ENCODE data around the gene CEP44. TPM values are rescaled to one million over a fixed set of nuclear protein-coding genes. Genes with fewer than 3 reads are reported as not detected.
"Not testable (repeated sequence)": the region's sequence is repeated elsewhere in the genome, so short reads cannot be mapped to it uniquely, and the experiment has no call there.

Gene CEP44
- total and polyA plus RNA-seq, 10 of the 15 experiments (the other 5 are each of a cell fraction or from before 2014, with no cell fraction given), result 7.6 to 19.8 (median 14.2) TPM

DNA sequence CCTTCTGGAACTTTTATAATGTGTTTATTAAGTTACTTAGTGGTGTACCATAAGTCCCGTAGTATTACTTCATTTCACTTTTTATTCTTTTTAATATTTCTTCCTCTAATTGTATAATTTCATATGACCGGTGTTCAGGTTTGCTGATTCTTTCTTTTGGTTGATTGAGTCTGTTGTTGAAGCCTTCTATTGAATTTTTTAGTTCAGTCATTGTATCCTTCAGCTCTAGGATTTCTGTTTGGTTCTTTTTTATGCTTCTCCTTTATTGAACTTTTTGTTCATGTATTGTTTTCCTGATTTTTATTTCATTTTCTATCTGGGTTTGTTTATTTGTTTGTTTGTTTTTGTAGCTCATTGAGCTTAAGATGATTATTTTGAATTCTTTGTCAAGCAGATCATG lies 8.8 kb downstream of the CEP44 start:
- no peak overlapping the region for H3K4me3 ChIP-seq
- H3K27ac ChIP-seq (ENCODE audit: control insufficient read depth, insufficient read depth), result no peak overlapping the region
- in situ Hi-C loops (cut with MboI) (no loop called here), intact Hi-C loops (cut with micrococcal nuclease; ENCODE audit: unreplicated experiment) (no loop called here)
- ChIA-PET CTCF (interaction anchor here (1.1 to 1.4 kb wide), 2 partner anchors 9 to 26 kb away, joined by 3 read pairs; partner anchors contain the start of genes CEP44 and FBXO8), POLR2A (no interaction called here), RAD21 (ENCODE audit: unreplicated experiment) (no interaction called here), SMC1A (ENCODE audit: uncharacterized antibody, unreplicated experiment) (no interaction called here)
- TF ChIP-seq CBX5 (IDR thresholded peaks at IDR 0.05; ENCODE audit: low read depth), result peak; percentile 89; the same call in 1 of the 2 replicates
- TF ChIP-seq, protein P1, sequence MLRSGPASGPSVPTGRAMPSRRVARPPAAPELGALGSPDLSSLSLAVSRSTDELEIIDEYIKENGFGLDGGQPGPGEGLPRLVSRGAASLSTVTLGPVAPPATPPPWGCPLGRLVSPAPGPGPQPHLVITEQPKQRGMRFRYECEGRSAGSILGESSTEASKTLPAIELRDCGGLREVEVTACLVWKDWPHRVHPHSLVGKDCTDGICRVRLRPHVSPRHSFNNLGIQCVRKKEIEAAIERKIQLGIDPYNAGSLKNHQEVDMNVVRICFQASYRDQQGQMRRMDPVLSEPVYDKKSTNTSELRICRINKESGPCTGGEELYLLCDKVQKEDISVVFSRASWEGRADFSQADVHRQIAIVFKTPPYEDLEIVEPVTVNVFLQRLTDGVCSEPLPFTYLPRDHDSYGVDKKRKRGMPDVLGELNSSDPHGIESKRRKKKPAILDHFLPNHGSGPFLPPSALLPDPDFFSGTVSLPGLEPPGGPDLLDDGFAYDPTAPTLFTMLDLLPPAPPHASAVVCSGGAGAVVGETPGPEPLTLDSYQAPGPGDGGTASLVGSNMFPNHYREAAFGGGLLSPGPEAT (IDR thresholded peaks at IDR 0.05; ENCODE audit: low read depth), result peak; percentile 53; the same call in 1 of the 2 replicates
- peak; percentile 71 for TF ChIP-seq NBN (IDR thresholded peaks at IDR 0.05)
- TF ChIP-seq TCF12 (IDR thresholded peaks at IDR 0.05; ENCODE audit: low read depth, low read length), result no peak
- no peak overlapping the region for H2AFZ ChIP-seq (ENCODE audit: control insufficient read depth, low read depth, low read length)
- no peak overlapping the region for H3K9ac ChIP-seq (ENCODE audit: control insufficient read depth, insufficient read depth, low read length)
- no peak overlapping the region for H3K4me2 ChIP-seq (ENCODE audit: control insufficient read depth, insufficient read depth)
- H3K27me3 ChIP-seq (replicated peaks in 1 of 2; ENCODE audit: control insufficient read depth in 2 of 2, insufficient read depth in 2 of 2, low read length in 1 of 2), result no peaks in the 10 kb centered on the region
- peaks cover 17% of the 10 kb centered on the region for H3K9me3 ChIP-seq (replicated peaks; ENCODE audit: control insufficient read depth, insufficient read depth, low read length)
- BruUV-seq (replicated peaks), result no TSS peak
- FAIRE-seq (no peak), ATAC-seq (no peak), DNase-seq (ENCODE audit: low read depth, low spot score) (no peak)
- H3K79me2 ChIP-seq (ENCODE audit: control insufficient read depth, insufficient read depth, low read length), result no peaks in the 10 kb centered on the region; the same call in none of the 2 replicates
- no peaks in the 10 kb centered on the region for H3K4me1 ChIP-seq (ENCODE audit: control insufficient read depth, insufficient read depth, low read length)
- WGBS (ENCODE audit: insufficient coverage, insufficient replicate concordance, low lambda C conversion rate, missing lambda C conversion rate), result 92% methylated on average over 2 of the region's 2 CpGs
- H4K20me1 ChIP-seq (ENCODE audit: control insufficient read depth, insufficient read depth), result no peaks in the 10 kb centered on the region
- no peaks in the 10 kb centered on the region; a peak in 2 of 4 replicates for H3K36me3 ChIP-seq (ENCODE audit: control insufficient read depth in 2 of 2, insufficient read depth in 2 of 2, low read length in 1 of 2)

DNA sequence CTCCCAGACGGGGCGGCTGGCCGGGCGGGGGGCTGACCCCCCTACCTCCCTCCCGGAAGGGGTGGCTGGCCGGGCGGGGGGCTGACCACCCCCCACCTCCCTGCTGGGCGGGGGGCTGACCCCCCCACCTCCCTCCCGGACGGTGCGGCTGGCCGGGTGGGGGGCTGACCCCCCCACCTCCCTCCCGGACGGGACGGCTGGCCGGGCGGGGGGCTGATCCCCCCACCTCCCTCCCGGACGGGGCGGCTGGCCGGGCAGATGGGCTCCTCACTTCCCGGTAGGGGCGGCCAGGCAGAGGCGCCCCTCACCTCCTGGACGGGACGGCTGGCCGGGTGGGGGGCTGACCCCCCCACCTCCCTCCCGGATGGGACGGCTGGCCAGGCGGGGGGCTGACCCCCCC lies 10.9 kb downstream of the CEP44 start:
- POLR2A ChIA-PET; H3K4me3 ChIP-seq; intact Hi-C loops (cut with micrococcal nuclease; ENCODE audit: unreplicated experiment); DNase-seq (ENCODE audit: low read depth, low spot score); BruUV-seq (replicated peaks); RAD21 ChIA-PET (ENCODE audit: unreplicated experiment); H3K9ac ChIP-seq (ENCODE audit: control insufficient read depth, insufficient read depth, low read length); H4K20me1 ChIP-seq (ENCODE audit: control insufficient read depth, insufficient read depth); ATAC-seq; H3K27ac ChIP-seq (ENCODE audit: control insufficient read depth, insufficient read depth); H3K4me1 ChIP-seq (ENCODE audit: control insufficient read depth, insufficient read depth, low read length); H3K4me2 ChIP-seq (ENCODE audit: control insufficient read depth, insufficient read depth); H3K79me2 ChIP-seq (ENCODE audit: control insufficient read depth, insufficient read depth, low read length); SMC1A ChIA-PET (ENCODE audit: uncharacterized antibody, unreplicated experiment); in situ Hi-C loops (cut with MboI); CTCF ChIA-PET; H3K27me3 ChIP-seq (replicated peaks in 1 of 2; ENCODE audit: control insufficient read depth in 2 of 2, insufficient read depth in 2 of 2, low read length in 1 of 2); FAIRE-seq; H2AFZ ChIP-seq (ENCODE audit: control insufficient read depth, low read depth, low read length); H3K36me3 ChIP-seq (ENCODE audit: control insufficient read depth in 2 of 2, insufficient read depth in 2 of 2, low read length in 1 of 2): not testable (repeated sequence)
- no CpG with 5 or more reads among the region's 30 CpGs for WGBS (ENCODE audit: insufficient coverage, insufficient replicate concordance, low lambda C conversion rate, missing lambda C conversion rate)
- peaks cover 17% of the 10 kb centered on the region for H3K9me3 ChIP-seq (replicated peaks; ENCODE audit: control insufficient read depth, insufficient read depth, low read length)

DNA sequence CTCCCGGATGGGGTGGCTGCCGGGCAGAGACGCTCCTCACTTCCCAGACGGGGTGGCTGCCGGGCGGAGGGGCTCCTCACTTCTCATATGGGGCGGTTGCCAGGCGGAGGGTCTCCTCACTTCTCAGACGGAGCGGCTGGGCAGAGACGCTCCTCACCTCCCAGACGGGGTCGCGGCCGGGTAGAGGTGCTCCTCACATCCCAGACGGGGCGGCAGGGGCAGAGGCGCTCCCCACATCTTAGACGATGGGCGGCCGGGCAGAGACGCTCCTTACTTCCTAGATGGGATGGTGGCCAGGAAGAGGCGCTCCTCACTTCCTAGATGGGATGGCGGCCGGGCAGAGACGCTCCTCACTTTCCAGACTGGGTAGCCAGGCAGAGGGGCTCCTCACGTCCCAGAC lies 11.4 kb downstream of the CEP44 start:
- BruUV-seq (replicated peaks); H3K79me2 ChIP-seq (ENCODE audit: control insufficient read depth, insufficient read depth, low read length); DNase-seq (ENCODE audit: low read depth, low spot score): not testable (repeated sequence)

More for the DNA sequence above, 11.4 kb downstream of the CEP44 start:
- 99% methylated on average over 17 of the region's 27 CpGs for WGBS (ENCODE audit: insufficient coverage, insufficient replicate concordance, low lambda C conversion rate, missing lambda C conversion rate)
- in situ Hi-C loops (cut with MboI); RAD21 ChIA-PET (ENCODE audit: unreplicated experiment); intact Hi-C loops (cut with micrococcal nuclease; ENCODE audit: unreplicated experiment); H3K36me3 ChIP-seq (ENCODE audit: control insufficient read depth in 2 of 2, insufficient read depth in 2 of 2, low read length in 1 of 2); ATAC-seq; H3K9ac ChIP-seq (ENCODE audit: control insufficient read depth, insufficient read depth, low read length); H3K4me2 ChIP-seq (ENCODE audit: control insufficient read depth, insufficient read depth); H3K27ac ChIP-seq (ENCODE audit: control insufficient read depth, insufficient read depth); H4K20me1 ChIP-seq (ENCODE audit: control insufficient read depth, insufficient read depth); POLR2A ChIA-PET; CTCF ChIA-PET; H3K27me3 ChIP-seq (replicated peaks in 1 of 2; ENCODE audit: control insufficient read depth in 2 of 2, insufficient read depth in 2 of 2, low read length in 1 of 2); H2AFZ ChIP-seq (ENCODE audit: control insufficient read depth, low read depth, low read length); H3K4me1 ChIP-seq (ENCODE audit: control insufficient read depth, insufficient read depth, low read length); H3K4me3 ChIP-seq; SMC1A ChIA-PET (ENCODE audit: uncharacterized antibody, unreplicated experiment); FAIRE-seq: not testable (repeated sequence)
- peaks cover 17% of the 10 kb centered on the region for H3K9me3 ChIP-seq (replicated peaks; ENCODE audit: control insufficient read depth, insufficient read depth, low read length)
